Smooth muscle cell of the brain vasculature (primary cell): ENCODE results near the gene OOSP3.
A peak's percentile ranks its signal among the peaks of the same experiment; 100 is the strongest.
"Not testable (repeated sequence)": the region's sequence is repeated elsewhere in the genome, so short reads cannot be mapped to it uniquely, and the experiment has no call there.

Experiments
- DNase-seq: peaks from one replicate; pipeline ENCODE4 v3.0.0-alpha.2; 2012; ENCODE audit warnings: low read depth, low spot score

The OOSP3 gene

GRCh38 chr11:59877325-59877724, 1.3 kb upstream of the OOSP3 start:
- no peak for DNase-seq

- DNase-seq, result no peak
Observed at GRCh38 chr11:59877784-59878183, 798 bp upstream of the OOSP3 start.

GRCh38 chr11:59879567-59879966, 985 bp downstream of the OOSP3 start:
- no peak for DNase-seq

DNA sequence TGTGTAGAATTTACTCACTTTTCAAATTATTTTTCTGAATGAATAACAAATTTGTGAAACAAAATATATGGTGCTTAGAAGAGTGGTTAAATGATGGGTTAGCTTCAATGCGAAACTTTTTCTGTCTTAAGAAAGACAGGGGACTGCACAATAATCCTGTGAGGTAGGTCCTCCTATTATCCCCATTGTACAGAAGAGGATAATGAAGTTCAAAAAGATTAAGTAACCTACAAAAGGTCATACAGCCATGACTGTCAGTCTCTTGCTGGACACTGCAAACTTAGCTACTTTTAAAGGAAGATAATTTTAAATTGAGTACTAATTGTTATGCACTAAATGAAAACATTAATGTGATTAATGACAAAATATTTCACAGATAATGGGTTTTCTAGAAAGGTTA, 5.0 kb downstream of the OOSP3 start:
- DNase-seq, result no peak

GRCh38 chr11:59887156-59887555, 8.6 kb downstream of the OOSP3 start:
- DNase-seq, result not testable (repeated sequence)

- no peak for DNase-seq
Observed at GRCh38 chr11:59891781-59892181, 13.2 kb downstream of the OOSP3 start.

DNA sequence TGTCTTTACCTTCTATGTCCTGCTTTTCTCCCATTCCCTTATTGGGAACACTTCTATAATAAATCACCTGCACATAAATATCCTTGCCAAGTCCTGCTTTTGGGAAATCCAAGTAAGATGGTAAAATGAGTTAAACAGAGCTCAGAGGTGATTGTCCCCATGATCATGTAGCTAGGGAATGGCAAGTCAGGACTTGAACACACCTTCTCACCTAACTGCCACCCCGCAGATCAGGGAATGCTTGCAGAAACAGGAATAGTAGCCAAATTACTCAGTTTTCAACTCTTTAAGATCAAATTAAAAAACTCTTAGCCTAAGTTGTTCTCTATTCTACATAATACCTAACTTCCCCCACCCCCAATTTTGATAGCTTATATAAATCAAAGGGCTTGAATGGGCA, 16.0 kb downstream of the OOSP3 start:
- DNase-seq, result no peak

GRCh38 chr11:59898046-59898445, 19.5 kb downstream of the OOSP3 start:
- DNase-seq, result no peak

DNA sequence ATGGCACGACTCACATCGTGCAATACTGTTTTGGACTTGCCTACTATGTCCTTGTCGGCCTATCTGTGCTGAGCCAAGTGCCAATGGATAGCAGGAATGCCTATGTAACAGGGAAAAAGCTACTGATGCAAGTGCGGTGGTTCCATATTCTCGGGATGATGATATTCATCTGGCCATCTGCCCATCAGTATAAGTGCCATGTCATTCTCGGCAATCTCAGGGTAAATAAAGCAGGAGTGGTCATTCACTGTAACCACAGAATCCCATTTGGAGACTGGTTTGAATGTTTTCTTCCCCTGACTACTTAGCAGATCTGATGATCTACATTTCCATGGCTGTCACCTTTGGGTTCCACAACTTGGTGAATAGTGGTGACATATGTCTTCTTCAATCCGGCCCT, 20.1 kb downstream of the OOSP3 start:
- no peak for DNase-seq

DNA sequence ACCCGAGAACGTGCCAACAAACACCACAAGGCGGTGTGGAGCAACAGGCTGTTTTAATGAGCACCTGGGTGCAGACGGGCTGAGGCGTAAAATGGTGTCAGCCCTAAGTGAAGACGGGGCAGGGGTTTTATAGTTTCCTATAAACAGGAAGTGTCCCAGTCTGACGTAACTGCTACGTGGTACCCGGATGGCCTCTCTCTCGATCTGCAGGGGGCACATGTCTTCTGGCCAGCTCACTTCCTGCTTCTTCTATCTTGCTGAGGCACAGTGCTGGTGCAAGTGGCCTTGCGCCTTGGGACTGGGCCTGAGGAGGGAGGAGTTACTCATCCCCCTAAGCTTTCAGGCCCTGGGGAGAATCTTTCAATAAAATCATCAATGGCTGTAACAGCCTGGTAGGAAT, 20.9 kb downstream of the OOSP3 start:
- no peak for DNase-seq

GRCh38 chr11:59900366-59901126, 22.0 kb downstream of the OOSP3 start:
- no peak for DNase-seq

DNA sequence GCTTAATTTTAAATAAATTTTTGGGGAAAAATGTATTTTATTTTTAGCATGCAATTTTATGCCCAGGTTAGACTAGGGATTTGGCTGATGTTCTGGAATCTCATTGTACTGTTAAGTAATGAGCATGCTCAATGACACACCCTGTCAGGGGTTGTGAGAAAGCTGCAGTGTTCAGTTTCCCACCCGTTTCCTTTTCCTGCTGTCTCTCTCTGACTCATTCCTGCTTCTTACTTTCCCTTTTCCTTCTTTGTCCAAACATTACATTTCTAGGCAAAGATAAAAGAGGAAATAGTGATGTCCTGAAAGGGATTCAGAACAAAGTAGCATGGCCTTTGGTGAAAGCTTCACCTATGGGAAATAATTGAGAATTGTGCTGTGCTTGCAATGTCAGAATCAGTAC, 22.7 kb downstream of the OOSP3 start:
- peak; percentile 28 for DNase-seq

DNA sequence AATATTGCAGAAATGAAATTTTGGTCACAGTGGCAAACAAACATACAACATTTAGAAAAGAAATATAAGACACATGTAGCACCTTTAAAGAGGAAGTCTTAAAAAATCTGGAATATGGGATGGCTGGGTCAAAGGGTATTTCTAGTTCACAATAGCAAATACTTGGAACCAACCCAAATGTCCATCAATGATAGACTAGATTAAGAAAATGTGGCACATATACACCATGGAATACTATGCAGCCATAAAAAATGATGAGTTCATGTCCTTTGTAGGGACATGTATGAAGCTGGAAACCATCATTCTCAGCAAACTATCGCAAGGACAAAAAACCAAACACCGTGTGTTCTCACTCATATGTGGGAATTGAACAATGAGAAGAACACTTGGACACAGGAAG, 25.0 kb downstream of the OOSP3 start:
- not testable (repeated sequence) for DNase-seq

DNA sequence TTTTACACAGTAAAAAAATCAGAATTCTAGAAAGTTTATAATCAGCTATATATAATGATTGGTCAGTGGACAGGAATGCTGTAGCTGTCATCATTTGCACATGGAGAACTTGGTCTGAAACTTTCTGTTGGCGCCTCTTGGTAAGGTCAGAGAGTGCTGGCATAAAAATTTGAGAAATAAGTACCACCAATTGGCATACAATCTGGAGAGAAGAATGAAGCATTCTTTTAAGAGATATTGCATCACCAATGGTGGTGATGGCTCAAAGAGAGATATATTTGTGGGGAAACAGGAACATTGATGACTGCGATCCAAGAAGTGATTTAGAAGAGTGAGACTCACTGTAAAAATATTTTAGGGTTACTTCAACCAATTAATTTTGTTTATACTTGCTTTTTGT, 39.9 kb downstream of the OOSP3 start:
- no peak for DNase-seq

- DNase-seq, result peak; percentile 12
Observed at GRCh38 chr11:59918987-59919589, 40.5 kb downstream of the OOSP3 start.

DNA sequence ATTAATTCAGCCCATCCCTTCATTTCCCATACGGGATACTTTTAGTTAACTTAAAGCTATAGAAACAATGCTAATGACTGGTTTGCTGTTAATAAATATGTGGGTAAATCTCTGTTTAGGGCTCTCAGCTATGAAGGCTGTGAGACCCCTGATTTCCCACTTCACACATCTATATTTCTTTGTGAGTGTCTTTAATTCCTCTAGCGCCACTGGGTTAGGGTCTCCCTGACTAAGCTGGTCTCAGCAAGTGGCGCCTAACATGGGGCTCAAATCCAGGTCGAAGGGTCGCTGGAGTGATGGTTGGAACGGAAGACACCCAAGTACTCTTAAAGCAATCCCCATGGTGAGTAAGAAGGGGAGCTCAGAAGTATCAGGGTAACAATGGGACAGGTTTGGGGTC, 45.2 kb downstream of the OOSP3 start:
- no peak for DNase-seq

DNA sequence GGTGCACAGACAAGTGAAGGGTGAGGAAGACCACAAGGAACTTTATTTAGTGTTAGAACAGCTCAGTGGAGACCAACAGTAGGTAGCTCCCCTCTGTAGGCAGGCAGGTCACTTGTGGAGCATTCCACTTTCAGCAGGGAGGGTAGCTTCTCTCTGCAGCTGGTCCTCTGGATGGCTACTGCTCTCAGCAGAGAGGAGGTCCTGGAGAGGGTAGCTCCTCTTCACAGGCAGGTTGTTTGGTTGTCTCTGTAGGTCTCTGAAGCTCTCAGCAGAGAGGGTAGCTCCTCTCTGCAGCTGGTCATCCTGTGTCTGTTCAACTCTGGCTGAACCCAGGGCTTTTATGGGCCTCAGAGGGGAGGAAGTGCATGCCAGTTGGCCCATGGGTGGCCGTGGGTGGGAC, 53.1 kb downstream of the OOSP3 start:
- no peak for DNase-seq

GRCh38 chr11:59938132-59938531, 59.5 kb downstream of the OOSP3 start, which contains the start of gene OOSP1:
OOSP1 (plus strand) TSS chr11:59938432; CDS start chr11:59938455, 23 bp downstream.
- no peak for DNase-seq

- DNase-seq, result no peak
Observed at GRCh38 chr11:59938718-59939117, 60.1 kb downstream of the OOSP3 start.

GRCh38 chr11:59939482-59939881, 60.9 kb downstream of the OOSP3 start:
- no peak for DNase-seq

DNA sequence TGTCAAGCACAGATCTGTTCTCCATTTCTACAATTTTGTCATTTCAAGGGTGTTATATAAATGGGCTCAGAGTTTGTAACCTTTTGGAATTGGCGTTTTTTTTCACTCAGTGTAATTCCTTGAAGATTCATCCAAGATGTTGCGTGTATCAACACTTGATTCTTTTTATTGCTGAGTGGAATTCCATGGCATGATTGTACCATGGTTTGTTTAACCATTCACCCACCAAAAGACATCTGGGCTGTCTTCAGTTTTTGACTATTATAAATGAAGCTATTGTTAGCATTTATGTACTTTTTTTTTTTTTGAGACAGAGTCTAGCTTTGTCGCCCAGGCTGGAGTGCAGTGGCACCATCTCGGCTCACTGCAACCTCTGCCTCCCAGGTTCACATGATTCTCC, 62.5 kb downstream of the OOSP3 start:
- DNase-seq, result no peak

- no peak for DNase-seq
Observed at GRCh38 chr11:59943997-59944714, 65.6 kb downstream of the OOSP3 start.

DNA sequence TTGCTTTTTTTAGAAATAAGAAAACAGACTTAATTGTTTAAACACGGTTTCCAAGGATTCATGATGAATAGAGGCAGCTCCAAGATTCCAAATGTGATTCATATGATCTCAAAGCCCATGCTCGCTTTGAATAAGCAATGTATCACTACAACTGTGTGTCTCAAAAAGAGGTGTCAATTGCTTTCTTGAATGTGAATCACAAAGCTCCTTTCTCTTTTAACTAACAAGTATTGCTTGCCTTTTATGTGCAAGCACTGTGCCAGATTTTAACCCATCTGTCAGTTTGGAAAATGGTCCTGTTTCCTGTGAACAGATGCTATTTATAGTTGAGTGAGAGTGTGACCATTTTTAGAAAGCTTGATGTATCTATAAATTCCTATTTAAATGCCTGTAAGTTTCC, 66.1 kb downstream of the OOSP3 start:
- DNase-seq, result no peak
